HepG2 (cell line): Measurements from ENCODE around the gene HELZ. TPM values are rescaled to one million over a fixed set of nuclear protein-coding genes. Genes with fewer than 3 reads are reported as not detected.
A peak's percentile ranks its signal among the peaks of the same experiment; 100 is the strongest.

Experiments
- ATAC-seq: fragments of 200-7000 bp; cut with Tn5 transposase; 3 replicates; pipeline ENCODE4 v1.9.1; 2020; ENCODE audit warnings: mild to moderate bottlenecking, moderate library complexity
- BruUV-seq: library from RNA; stranded (reverse); fragments of 400-500 nt; replicated peaks from 2 replicates; lab custom pipeline; 2021; lab: Mats Ljungman, UMichigan
- CTCF ChIA-PET: fragments of 300-600 bp; formaldehyde crosslinking; extraction: SDS; loops from one replicate; lab custom pipeline; 2021; ENCODE audit warnings: low total read pairs, inconsistent platforms, low intra/inter-chr PET ratio; lab: Yijun Ruan, JAX
- POLR2A ChIA-PET: fragments of 350-600 bp; sonication (Branson Sonifier 250); formaldehyde crosslinking; loops from one replicate; lab custom pipeline; 2020; ENCODE audit warnings: antibody characterized with exemption, inconsistent platforms; lab: Yijun Ruan, JAX
- DNase-seq: peaks from one replicate; pipeline ENCODE4 v3.0.0-alpha.2; 2015; ENCODE audit warnings: low spot score
- FAIRE-seq: peaks from 3 replicates; lab custom pipeline; 2011; peaks lifted over from hg19 to GRCh38; lab: Jason Lieb, UNC
- H2AFZ ChIP-seq: one replicate; pipeline ENCODE4 v1.6.1; 2011; ENCODE audit warnings: low read length, inconsistent platforms
- H3K27ac ChIP-seq: fragments of 300-600 bp; 3 replicates; pipeline ENCODE4 v1.8.0; 2011; ENCODE audit warnings: mixed run types, mild to moderate bottlenecking, mixed read lengths, low read length, inconsistent platforms; ENCODE audit not compliant: insufficient read depth; ENCODE audit errors: extremely low read length
- H3K27me3 ChIP-seq, 2 experiments: fragments of 200-600 bp in 1 of 2; 2 replicates in 1 of 2; 3 replicates in 1 of 2; pipeline versions ENCODE4 v1.6.0 to v1.8.0; 2011; ENCODE audit warnings: low read length in 2 of 2, mild to moderate bottlenecking in 2 of 2, moderate library complexity in 2 of 2, inconsistent platforms in 1 of 2; ENCODE audit not compliant: insufficient read depth in 2 of 2, control insufficient read depth in 1 of 2
- H3K36me3 ChIP-seq, 2 experiments: fragments of 200-600 bp in 1 of 2; replicated peaks in 1 of 2; 2 replicates in 1 of 2; 3 replicates in 1 of 2; pipeline versions ENCODE4 v1.5.1 to v1.8.0; 2011; ENCODE audit warnings: low read length in 2 of 2, inconsistent platforms in 1 of 2; ENCODE audit not compliant: insufficient read depth in 2 of 2, control insufficient read depth in 1 of 2
- H3K4me1 ChIP-seq: 2 replicates; pipeline ENCODE4 v1.5.1; 2012; ENCODE audit warnings: low read length, inconsistent platforms; ENCODE audit not compliant: insufficient read depth
- H3K4me2 ChIP-seq: 2 replicates; pipeline ENCODE4 v1.6.0; 2011; ENCODE audit warnings: low read depth, low read length, inconsistent platforms
- H3K4me3 ChIP-seq, 3 experiments: fragments of 200-600 bp in 1 of 3; sonication (generic), shearing (Covaris generic) in 1 of 3; replicated peaks in 1 of 3; 2 replicates each; pipeline ENCODE4 v1.5.1; 2011 to 2016; ENCODE audit warnings: low read length in 3 of 3, inconsistent platforms in 2 of 3, low read depth in 2 of 3, mild to moderate bottlenecking in 2 of 3, control low read depth in 1 of 3, mixed read lengths in 1 of 3; ENCODE audit not compliant: insufficient read depth in 1 of 3
- H3K79me2 ChIP-seq: one replicate; pipeline ENCODE4 v1.6.1; 2011; ENCODE audit warnings: low read length, inconsistent platforms; ENCODE audit not compliant: insufficient read depth
- H3K9ac ChIP-seq: 2 replicates; pipeline ENCODE4 v1.6.0; 2011; ENCODE audit warnings: mild to moderate bottlenecking, low read depth, low read length, inconsistent platforms; ENCODE audit not compliant: insufficient read depth
- H3K9me3 ChIP-seq: 2 replicates; pipeline ENCODE4 v1.5.1; 2012; ENCODE audit warnings: mild to moderate bottlenecking, low read length
- H4K20me1 ChIP-seq: 2 replicates; pipeline ENCODE4 v1.6.0; 2011; ENCODE audit warnings: inconsistent platforms, mild to moderate bottlenecking, low read length, moderate library complexity; ENCODE audit not compliant: insufficient read depth
- BCL6 ChIP-seq: IDR thresholded peaks from 2 replicates; pipeline ENCODE4 v1.6.1; 2016; ENCODE audit warnings: missing genetic modification reagents, missing compliant biosample characterization
- HMGXB4 ChIP-seq, 2 experiments: sonication (generic) in 1 of 2; formaldehyde crosslinking in 1 of 2; IDR thresholded peaks; 2 replicates each; pipeline versions ENCODE4 v1.4.0 to v1.6.1; 2018 to 2020; ENCODE audit warnings: missing genetic modification reagents in 2 of 2, borderline replicate concordance in 1 of 2, low read depth in 1 of 2, mild to moderate bottlenecking in 1 of 2, missing biosample characterization in 1 of 2
- HNF4A ChIP-seq: sonication (generic); formaldehyde crosslinking; IDR thresholded peaks from 2 replicates; pipeline ENCODE4 v1.4.0; 2020; ENCODE audit warnings: missing genetic modification reagents
- MEIS2 ChIP-seq: sonication (generic); formaldehyde crosslinking; IDR thresholded peaks from 2 replicates; pipeline ENCODE4 v1.9.0; 2021; ENCODE audit warnings: mild to moderate bottlenecking, missing genetic modification reagents
- NR0B2 ChIP-seq: sonication (generic); formaldehyde crosslinking; IDR thresholded peaks from 2 replicates; pipeline ENCODE4 v1.4.0; 2020; ENCODE audit warnings: mild to moderate bottlenecking, missing genetic modification reagents
- RNF2 ChIP-seq: fragments of 450-650 bp; conservative IDR thresholded peaks from 2 replicates; pipeline ENCODE4 v1.6.1; 2016; ENCODE audit warnings: low read depth
- SIN3B ChIP-seq: fragments of 150-350 bp; IDR thresholded peaks from 2 replicates; pipeline ENCODE4 v1.6.1; 2014; ENCODE audit warnings: low read length
- SP5 ChIP-seq: IDR thresholded peaks from 2 replicates; pipeline ENCODE4 v1.6.1; 2016; ENCODE audit warnings: low read depth, borderline replicate concordance
- ZNF317 ChIP-seq: sonication (generic); formaldehyde crosslinking; IDR thresholded peaks from 2 replicates; pipeline ENCODE4 v1.5.0; 2020; ENCODE audit warnings: mild to moderate bottlenecking, missing genetic modification reagents
- ZNF558 ChIP-seq: sonication (generic); formaldehyde crosslinking; IDR thresholded peaks from 2 replicates; pipeline ENCODE4 v1.9.0; 2022; ENCODE audit warnings: mild to moderate bottlenecking, missing genetic modification reagents, borderline replicate concordance
- ZSCAN29 ChIP-seq: sonication (generic); formaldehyde crosslinking; conservative IDR thresholded peaks from 2 replicates; pipeline ENCODE4 v1.4.0; 2020; ENCODE audit warnings: mild to moderate bottlenecking, missing genetic modification reagents
- WGBS: methylation state at CpG from one replicate; pipeline ENCODE4 v1.1.6; 2017; ENCODE audit warnings: low lambda C conversion rate; 5-methylcytosine and 5-hydroxymethylcytosine counted together
- in situ Hi-C: cut with HindIII; loops from 2 replicates; pipeline ENCODE4 v1.10.0; 2017; ENCODE audit warnings: low pct_unique_long_range_greater_than_20kb; ENCODE audit not compliant: extremely low pct_ligation_motif_present
- intact Hi-C: fragments of 100-400 bp; cut with micrococcal nuclease; formaldehyde crosslinking; loops from one replicate; pipeline ENCODE4 v1.10.0; 2022; ENCODE audit not compliant: unreplicated experiment
- polyA plus RNA-seq, 8 experiments: library from polyadenylated mRNA; depleted of rRNA in 3 of 8; stranded (reverse) in 7 of 8; unstranded in 1 of 8; fragments of >200 nt; fragmentation: Illumina TruSeq in 4 of 8; extraction: Trizol in 4 of 8; gene quantifications; 2 replicates each; pipeline versions ENCODE4 v1.2.1 to v1.2.3, GENCODE V29; 2011 to 2016; ENCODE audit warnings: low read depth in 4 of 8, missing spikeins in 1 of 8, mixed read lengths in 1 of 8; ENCODE audit not compliant: insufficient read depth in 1 of 8
- total RNA-seq, 5 experiments: library from RNA; depleted of rRNA; stranded (reverse); fragments of >200 nt; fragmentation: Illumina TruSeq; extraction: Trizol; gene quantifications; 2 replicates each; pipeline ENCODE4 v1.2.3, GENCODE V29; 2016; ENCODE audit warnings: low read depth in 1 of 5

The HELZ gene
- total and polyA plus RNA-seq, 2 of the 13 experiments (the other 11 are each of a cell fraction or from before 2014, with no cell fraction given), result 35.3 to 52.4 TPM

GRCh38 chr17:67049025-67049739, 195.8 kb downstream of the HELZ start:
- no TSS peak for BruUV-seq
- Histone ChIP-seq H3K27ac (no peak overlapping the region), H2AFZ (no peak overlapping the region), H3K4me3 (no peak overlapping the region), H4K20me1 (no peaks in the 10 kb centered on the region), H3K79me2 (no peaks in the 10 kb centered on the region), H3K9me3 (peaks cover 24% of the 10 kb centered on the region), H3K4me2 (no peak overlapping the region), H3K27me3 (peaks cover 3 to 25% of the 10 kb centered on the region in 2 experiments; a peak in 3 of 5 replicates), H3K9ac (no peak overlapping the region), H3K36me3 (no peaks in the 10 kb centered on the region), H3K4me1 (peaks cover 8% of the 10 kb centered on the region)
- DNase-seq (no peak), FAIRE-seq (no peak), ATAC-seq (no peak)
- in situ Hi-C loops (no loop called here), intact Hi-C loops (no loop called here)
- CTCF ChIA-PET, result no interaction called here
- POLR2A ChIA-PET, result no interaction called here
- WGBS, result 8% methylated on average over 5 of the region's 5 CpGs
- no peak for TF ChIP-seq SIN3B
- peak; percentile 99 for TF ChIP-seq ZNF317 (CRISPR knock-in tag)
- no peak for TF ChIP-seq MEIS2 (CRISPR knock-in tag)
- TF ChIP-seq RNF2, result no peak
- TF ChIP-seq, all 625 proteins: peak for 1

GRCh38 chr17:67047382-67047781, 197.6 kb downstream of the HELZ start:
- no peaks in the 10 kb centered on the region for H3K36me3 ChIP-seq
- H3K4me3 ChIP-seq, result no peak overlapping the region
- H3K27ac ChIP-seq, result no peak overlapping the region
- H2AFZ ChIP-seq, result no peak overlapping the region
- ATAC-seq, result peak; percentile 51
- peaks cover 8% of the 10 kb centered on the region for H3K4me1 ChIP-seq
- no peak overlapping the region for H3K4me2 ChIP-seq
- CTCF ChIA-PET, result no interaction called here
- peak; percentile 64 for FAIRE-seq
- peaks cover 0 to 25% of the 10 kb centered on the region in 2 experiments; a peak in 3 of 5 replicates for H3K27me3 ChIP-seq
- intact Hi-C loops, result no loop called here
- no peak for TF ChIP-seq NR0B2 (CRISPR knock-in tag)
- 0 out of 2 replicates have a peak, but pooled peaks have one; percentile 18 for TF ChIP-seq BCL6 (CRISPR knock-in tag)
- TF ChIP-seq HMGXB4 (CRISPR knock-in tag; IDR thresholded peaks at IDR 0.05; ENCODE audit: borderline replicate concordance in 1 of 2, low read depth in 1 of 2), result no peak
- TF ChIP-seq ZNF558, result no peak
- TF ChIP-seq ZSCAN29, result no peak
- TF ChIP-seq HNF4A (CRISPR knock-in tag), result 0 out of 2 replicates have a peak, but pooled peaks have one; percentile 6
- no peak for TF ChIP-seq SP5
- no TSS peak for BruUV-seq
- WGBS, result 7% methylated on average over 1 of the region's 1 CpG
- POLR2A ChIA-PET, result no interaction called here
- peak; percentile 56 for DNase-seq
- H3K9ac ChIP-seq, result no peak overlapping the region
- H4K20me1 ChIP-seq, result no peaks in the 10 kb centered on the region
- in situ Hi-C loops, result no loop called here
- peaks cover 24% of the 10 kb centered on the region for H3K9me3 ChIP-seq
- no peaks in the 10 kb centered on the region for H3K79me2 ChIP-seq
